BJ (cell line): ENCODE measurements around the gene EPHB2. TPM values are rescaled to one million over a fixed set of nuclear protein-coding genes. Genes with fewer than 3 reads are reported as not detected.

Source experiments
- CTCF ChIA-PET: fragments of 350-600 bp; formaldehyde crosslinking; extraction: SDS; loops from one replicate; lab custom pipeline; 2021; ENCODE audit warnings: antibody characterized with exemption, inconsistent platforms; lab: Yijun Ruan, JAX
- POLR2A ChIA-PET: fragments of 300-600 bp; sonication (Branson Sonifier 250); formaldehyde crosslinking; extraction: SDS; loops from one replicate; lab custom pipeline; 2021; ENCODE audit warnings: antibody characterized with exemption; lab: Charles Lee
- DNase-seq: peaks from one replicate; pipeline ENCODE4 v3.0.0-alpha.2; 2011; ENCODE audit warnings: low read depth
- H3K27me3 ChIP-seq: 2 replicates; pipeline ENCODE4 v1.6.0; 2011; ENCODE audit warnings: low read length; ENCODE audit not compliant: control insufficient read depth, insufficient read depth
- H3K36me3 ChIP-seq: 2 replicates; pipeline ENCODE4 v1.5.1; 2011; ENCODE audit warnings: low read length; ENCODE audit not compliant: control insufficient read depth, insufficient read depth
- H3K4me3 ChIP-seq: 2 replicates; pipeline ENCODE4 v1.5.1; 2011; ENCODE audit warnings: low read depth, mild to moderate bottlenecking, control low read depth, low read length
- CTCF ChIP-seq: IDR thresholded peaks from 2 replicates; pipeline ENCODE4 v1.5.1; 2011; ENCODE audit warnings: low read depth, mild to moderate bottlenecking, control low read depth, inconsistent platforms, low read length, moderate library complexity; ENCODE audit not compliant: insufficient read depth
- polyA plus RNA-seq: library from polyadenylated mRNA; depleted of rRNA; stranded (reverse); fragments of >200 nt; gene quantifications from 2 replicates; pipeline ENCODE4 v1.2.3, GENCODE V29; 2011

Gene EPHB2
- polyA plus RNA-seq, 1 experiment, result 8.7 TPM

GRCh38 chr1:22754106-22754768 is 43.6 kb downstream of the EPHB2 start:
- H3K27me3 ChIP-seq, result no peaks in the 10 kb centered on the region
- H3K4me3 ChIP-seq, result no peak overlapping the region
- no peak for TF ChIP-seq CTCF
- no peaks in the 10 kb centered on the region for H3K36me3 ChIP-seq
- DNase-seq, result no peak
- POLR2A ChIA-PET, result interaction anchor here (0.7 kb wide), 1 partner anchor 19 kb away, joined by 3 read pairs; no protein-coding TSS in a partner anchor
- CTCF ChIA-PET, result interaction anchor here (0.7 to 1.8 kb wide), 5 partner anchors 22 to 108 kb away, joined by 3 to 5 read pairs (median 4); no protein-coding TSS in a partner anchor

DNA sequence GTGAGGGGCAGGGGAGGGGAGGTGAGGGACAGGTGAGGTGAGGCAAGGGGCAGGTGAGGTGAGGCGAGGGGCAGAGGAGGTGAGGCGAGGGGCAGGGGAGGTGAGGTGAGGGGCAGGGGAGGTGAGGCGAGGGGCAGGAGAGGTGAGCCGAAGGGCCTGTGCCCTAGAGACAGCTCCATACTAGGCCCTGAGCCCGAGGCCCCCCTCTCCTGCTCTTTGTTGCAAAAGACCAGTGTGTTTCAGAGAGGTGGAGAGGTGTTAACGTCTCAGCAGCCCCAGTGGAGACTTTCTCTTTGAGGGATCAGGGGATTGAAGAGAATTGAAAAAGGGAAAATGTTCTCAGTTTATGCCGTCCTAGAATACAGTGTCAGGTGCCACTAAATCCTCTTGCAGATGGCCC is 44.2 kb downstream of the EPHB2 start:
- Histone ChIP-seq H3K4me3 (no peak overlapping the region), H3K36me3 (no peaks in the 10 kb centered on the region), H3K27me3 (no peaks in the 10 kb centered on the region)
- DNase-seq, result no peak
- CTCF ChIA-PET, result no interaction called here
- POLR2A ChIA-PET, result no interaction called here
- no peak for TF ChIP-seq CTCF

- no peak for DNase-seq
- Histone ChIP-seq H3K36me3 (no peaks in the 10 kb centered on the region), H3K4me3 (no peak overlapping the region), H3K27me3 (no peaks in the 10 kb centered on the region)
- POLR2A ChIA-PET, result no interaction called here
- no peak for TF ChIP-seq CTCF
- CTCF ChIA-PET, result no interaction called here
These were observed 45.0 kb downstream of the EPHB2 start for GRCh38 chr1:22755641-22756040.

DNA sequence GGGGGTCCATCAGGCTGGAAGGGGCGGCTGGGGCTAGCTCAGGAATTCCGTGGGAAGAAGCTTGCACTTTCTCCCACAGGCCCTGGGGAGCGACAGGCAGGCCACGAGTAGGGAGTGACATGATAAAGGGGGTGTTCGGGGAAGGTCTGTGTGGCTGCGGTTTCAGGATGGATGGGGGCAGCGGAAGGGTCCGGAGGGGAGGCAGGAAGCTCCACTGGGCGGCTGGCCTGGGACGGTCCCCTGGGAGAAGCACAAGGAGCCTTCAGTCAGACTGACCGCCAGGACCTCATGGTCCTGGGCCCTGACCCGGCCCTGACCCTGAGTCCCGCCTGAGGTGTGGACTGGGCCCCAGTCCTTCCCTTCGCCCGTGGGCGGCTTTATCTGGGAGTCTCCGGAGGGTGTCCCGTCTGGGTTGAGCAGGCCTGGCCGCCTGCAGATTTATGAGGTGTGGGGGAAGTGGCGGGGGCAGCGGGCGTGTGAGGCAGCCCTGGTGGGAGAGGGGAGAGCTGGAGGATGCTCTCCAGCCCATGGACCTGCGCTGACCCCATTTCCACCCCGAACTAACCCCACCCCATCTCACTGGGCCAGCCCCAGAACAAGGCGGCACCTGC is 45.6 kb downstream of the EPHB2 start:
- DNase-seq, result no peak
- H3K27me3 ChIP-seq, result no peaks in the 10 kb centered on the region
- no peak for TF ChIP-seq CTCF
- ChIA-PET CTCF (no interaction called here), POLR2A (no interaction called here)
- H3K4me3 ChIP-seq, result no peak overlapping the region
- no peaks in the 10 kb centered on the region for H3K36me3 ChIP-seq

DNA sequence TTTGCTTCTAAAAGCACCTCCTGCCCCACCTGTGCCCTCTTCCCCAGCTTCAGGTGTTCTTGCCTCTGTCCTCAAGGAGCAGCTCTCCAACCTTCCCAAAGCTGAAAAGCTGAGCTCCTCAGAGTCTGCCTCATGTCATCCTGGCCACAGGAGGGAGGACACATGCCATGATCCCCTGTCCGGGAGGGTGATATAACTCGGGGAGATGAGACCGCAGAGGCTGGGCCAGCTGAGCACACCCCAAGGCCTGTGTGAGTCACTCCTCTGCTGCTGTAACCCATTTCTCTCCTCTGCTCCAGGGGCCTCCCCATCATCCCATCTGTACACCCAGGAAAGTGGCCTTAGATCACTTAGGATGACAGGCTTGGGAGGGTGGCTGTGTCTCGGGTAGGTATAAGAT is 49.8 kb downstream of the EPHB2 start:
- ChIA-PET POLR2A (no interaction called here), CTCF (interaction anchor here (1.5 to 1.6 kb wide), 2 partner anchors 11 to 56 kb away, joined by 3 read pairs; no protein-coding TSS in a partner anchor)
- Histone ChIP-seq H3K27me3 (no peaks in the 10 kb centered on the region), H3K36me3 (no peaks in the 10 kb centered on the region), H3K4me3 (no peak overlapping the region)
- TF ChIP-seq CTCF, result no peak
- no peak for DNase-seq
